ENCODE results near the gene SLC37A1.
A peak's percentile ranks its signal among the peaks of the same experiment; 100 is the strongest.

Gene SLC37A1

GRCh38 chr21:42525676-42526378, 12.2 kb downstream of the SLC37A1 start:
- Histone ChIP-seq H3K36me3 (ENCODE audit: control insufficient read depth, insufficient read depth, low read length) (peaks cover 6% of the 10 kb centered on the region), H3K27ac (ENCODE audit: low read depth, low read length) (no peak overlapping the region), H3K4me1 (ENCODE audit: control insufficient read depth, insufficient read depth, low read length) (peaks cover 21% of the 10 kb centered on the region), H3K4me3 (ENCODE audit: low read length) (no peak overlapping the region), H3K27me3 (ENCODE audit: control insufficient read depth, insufficient read depth, low read length) (no peaks in the 10 kb centered on the region), H3K9ac (ENCODE audit: low read length) (no peak overlapping the region)

- no peak overlapping the region for H3K9ac ChIP-seq (ENCODE audit: low read length)
- H3K27ac ChIP-seq (ENCODE audit: low read depth, low read length): no peak overlapping the region
- H3K27me3 ChIP-seq (ENCODE audit: control insufficient read depth, insufficient read depth, low read length): no peaks in the 10 kb centered on the region
- peaks cover 3% of the 10 kb centered on the region for H3K36me3 ChIP-seq (ENCODE audit: control insufficient read depth, insufficient read depth, low read length)
- peaks cover 21% of the 10 kb centered on the region for H3K4me1 ChIP-seq (ENCODE audit: control insufficient read depth, insufficient read depth, low read length)
- no peak overlapping the region for H3K4me3 ChIP-seq (ENCODE audit: low read length)
Measured at GRCh38 chr21:42526379-42526727, 12.7 kb downstream of the SLC37A1 start.

- no peak overlapping the region for H3K9ac ChIP-seq (ENCODE audit: low read length)
- H3K27me3 ChIP-seq (ENCODE audit: control insufficient read depth, insufficient read depth, low read length): no peaks in the 10 kb centered on the region
- peak overlapping the region; percentile 44 for H3K4me3 ChIP-seq (ENCODE audit: low read length)
- no peak overlapping the region for H3K27ac ChIP-seq (ENCODE audit: low read depth, low read length)
- no peaks in the 10 kb centered on the region for H3K36me3 ChIP-seq (ENCODE audit: control insufficient read depth, insufficient read depth, low read length)
- peaks cover 21% of the 10 kb centered on the region for H3K4me1 ChIP-seq (ENCODE audit: control insufficient read depth, insufficient read depth, low read length)
Measured at GRCh38 chr21:42527127-42527488, 13.5 kb downstream of the SLC37A1 start.

- Histone ChIP-seq H3K9ac (ENCODE audit: low read length) (no peak overlapping the region), H3K4me3 (ENCODE audit: low read length) (peak overlapping the region; percentile 44), H3K27me3 (ENCODE audit: control insufficient read depth, insufficient read depth, low read length) (no peaks in the 10 kb centered on the region), H3K36me3 (ENCODE audit: control insufficient read depth, insufficient read depth, low read length) (no peaks in the 10 kb centered on the region), H3K4me1 (ENCODE audit: control insufficient read depth, insufficient read depth, low read length) (peaks cover 21% of the 10 kb centered on the region), H3K27ac (ENCODE audit: low read depth, low read length) (no peak overlapping the region)
Measured at GRCh38 chr21:42527489-42528158, 14.0 kb downstream of the SLC37A1 start.

- Histone ChIP-seq H3K4me3 (ENCODE audit: low read length) (no peak overlapping the region), H3K9ac (ENCODE audit: low read length) (no peak overlapping the region), H3K27me3 (ENCODE audit: control insufficient read depth, insufficient read depth, low read length) (no peaks in the 10 kb centered on the region), H3K4me1 (ENCODE audit: control insufficient read depth, insufficient read depth, low read length) (peaks cover 14% of the 10 kb centered on the region), H3K36me3 (ENCODE audit: control insufficient read depth, insufficient read depth, low read length) (no peaks in the 10 kb centered on the region), H3K27ac (ENCODE audit: low read depth, low read length) (no peak overlapping the region)
Measured at GRCh38 chr21:42530167-42530518, 16.5 kb downstream of the SLC37A1 start.

GRCh38 chr21:42531771-42532170, 18.1 kb downstream of the SLC37A1 start:
- peaks cover 3% of the 10 kb centered on the region for H3K36me3 ChIP-seq (ENCODE audit: control insufficient read depth, insufficient read depth, low read length)
- no peaks in the 10 kb centered on the region for H3K4me1 ChIP-seq (ENCODE audit: control insufficient read depth, insufficient read depth, low read length)
- H3K27ac ChIP-seq (ENCODE audit: low read depth, low read length): no peak overlapping the region

GRCh38 chr21:42532466-42533181, 19.0 kb downstream of the SLC37A1 start:
- Histone ChIP-seq H3K36me3 (ENCODE audit: control insufficient read depth, insufficient read depth, low read length) (peaks cover 3% of the 10 kb centered on the region), H3K27ac (ENCODE audit: low read depth, low read length) (no peak overlapping the region), H3K4me1 (ENCODE audit: control insufficient read depth, insufficient read depth, low read length) (no peaks in the 10 kb centered on the region), H3K4me3 (ENCODE audit: low read length) (no peak overlapping the region), H3K9ac (ENCODE audit: low read length) (no peak overlapping the region), H3K27me3 (ENCODE audit: control insufficient read depth, insufficient read depth, low read length) (no peaks in the 10 kb centered on the region)

More at GRCh38 chr21:42531771-42532170, 18.1 kb downstream of the SLC37A1 start:
- Histone ChIP-seq H3K27me3 (ENCODE audit: control insufficient read depth, insufficient read depth, low read length) (no peaks in the 10 kb centered on the region), H3K4me3 (ENCODE audit: low read length) (no peak overlapping the region), H3K9ac (ENCODE audit: low read length) (no peak overlapping the region)

GRCh38 chr21:42533306-42533962, 19.8 kb downstream of the SLC37A1 start:
- Histone ChIP-seq H3K4me3 (ENCODE audit: low read length) (no peak overlapping the region), H3K27ac (ENCODE audit: low read depth, low read length) (no peak overlapping the region), H3K9ac (ENCODE audit: low read length) (no peak overlapping the region), H3K27me3 (ENCODE audit: control insufficient read depth, insufficient read depth, low read length) (no peaks in the 10 kb centered on the region), H3K4me1 (ENCODE audit: control insufficient read depth, insufficient read depth, low read length) (no peaks in the 10 kb centered on the region), H3K36me3 (ENCODE audit: control insufficient read depth, insufficient read depth, low read length) (peaks cover 3% of the 10 kb centered on the region)

GRCh38 chr21:42533963-42534355, 20.3 kb downstream of the SLC37A1 start:
- Histone ChIP-seq H3K27ac (ENCODE audit: low read depth, low read length) (no peak overlapping the region), H3K36me3 (ENCODE audit: control insufficient read depth, insufficient read depth, low read length) (peaks cover 3% of the 10 kb centered on the region), H3K4me1 (ENCODE audit: control insufficient read depth, insufficient read depth, low read length) (no peaks in the 10 kb centered on the region), H3K27me3 (ENCODE audit: control insufficient read depth, insufficient read depth, low read length) (no peaks in the 10 kb centered on the region), H3K4me3 (ENCODE audit: low read length) (no peak overlapping the region), H3K9ac (ENCODE audit: low read length) (no peak overlapping the region)

- Histone ChIP-seq H3K36me3 (ENCODE audit: control insufficient read depth, insufficient read depth, low read length) (peaks cover 3% of the 10 kb centered on the region), H3K4me1 (ENCODE audit: control insufficient read depth, insufficient read depth, low read length) (no peaks in the 10 kb centered on the region), H3K4me3 (ENCODE audit: low read length) (peak overlapping the region; percentile 11), H3K9ac (ENCODE audit: low read length) (no peak overlapping the region), H3K27ac (ENCODE audit: low read depth, low read length) (no peak overlapping the region), H3K27me3 (ENCODE audit: control insufficient read depth, insufficient read depth, low read length) (no peaks in the 10 kb centered on the region)
Measured at GRCh38 chr21:42534421-42535378, 21.0 kb downstream of the SLC37A1 start.

GRCh38 chr21:42535602-42536171, 22.0 kb downstream of the SLC37A1 start:
- H3K27ac ChIP-seq (ENCODE audit: low read depth, low read length): no peak overlapping the region
- peak overlapping the region; percentile 14 for H3K9ac ChIP-seq (ENCODE audit: low read length)
- H3K36me3 ChIP-seq (ENCODE audit: control insufficient read depth, insufficient read depth, low read length): peaks cover 3% of the 10 kb centered on the region
- no peak overlapping the region for H3K4me3 ChIP-seq (ENCODE audit: low read length)
- no peaks in the 10 kb centered on the region for H3K4me1 ChIP-seq (ENCODE audit: control insufficient read depth, insufficient read depth, low read length)
- H3K27me3 ChIP-seq (ENCODE audit: control insufficient read depth, insufficient read depth, low read length): no peaks in the 10 kb centered on the region
